ENCODE results near the gene PRKAG2. TPM values are rescaled to one million over a fixed set of nuclear protein-coding genes. Genes with fewer than 3 reads are reported as not detected.

The PRKAG2 gene
- total RNA-seq, 1 donor from 2014 or later = 20.6 TPM

- no peak for DNase-seq (ENCODE audit: low spot score, unreplicated experiment)
- no peaks in the 10 kb centered on the region for H3K36me3 Mint-ChIP-seq (ENCODE audit: insufficient read depth)
- H3K9me3 Mint-ChIP-seq (ENCODE audit: low read depth) = no peaks in the 10 kb centered on the region
- TF ChIP-seq CTCF (IDR thresholded peaks at IDR 0.05; ENCODE audit: unreplicated experiment) = no peak
- H3K27ac Mint-ChIP-seq = no peak overlapping the region
- no peak overlapping the region for H3K4me3 Mint-ChIP-seq (ENCODE audit: low read depth)
- H3K27me3 Mint-ChIP-seq = peaks cover 47% of the 10 kb centered on the region
- H3K4me1 Mint-ChIP-seq (ENCODE audit: low read depth) = peaks cover 10% of the 10 kb centered on the region
Measured at GRCh38 chr7:151833691-151834090, 43.2 kb downstream of the PRKAG2 start.

GRCh38 chr7:151833213-151833651 is 43.7 kb downstream of the PRKAG2 start:
- DNase-seq (ENCODE audit: low spot score, unreplicated experiment) = no peak
- Mint-ChIP-seq H3K27me3 (peaks cover 47% of the 10 kb centered on the region), H3K9me3 (ENCODE audit: low read depth) (no peaks in the 10 kb centered on the region), H3K36me3 (ENCODE audit: insufficient read depth) (no peaks in the 10 kb centered on the region), H3K27ac (peak overlapping the region; percentile 50), H3K4me3 (ENCODE audit: low read depth) (no peak overlapping the region), H3K4me1 (ENCODE audit: low read depth) (peaks cover 10% of the 10 kb centered on the region)
- TF ChIP-seq CTCF (IDR thresholded peaks at IDR 0.05; ENCODE audit: unreplicated experiment) = no peak

- Mint-ChIP-seq H3K4me3 (ENCODE audit: low read depth) (no peak overlapping the region), H3K9me3 (ENCODE audit: low read depth) (no peaks in the 10 kb centered on the region), H3K27ac (peak overlapping the region; percentile 50), H3K36me3 (ENCODE audit: insufficient read depth) (no peaks in the 10 kb centered on the region), H3K27me3 (peaks cover 44% of the 10 kb centered on the region), H3K4me1 (ENCODE audit: low read depth) (peaks cover 9% of the 10 kb centered on the region)
- DNase-seq (ENCODE audit: low spot score, unreplicated experiment) = no peak
- no peak for TF ChIP-seq CTCF (IDR thresholded peaks at IDR 0.05; ENCODE audit: unreplicated experiment)
Measured at GRCh38 chr7:151832656-151833055, 44.3 kb downstream of the PRKAG2 start.

GRCh38 chr7:151832138-151832537 is 44.8 kb downstream of the PRKAG2 start:
- H3K4me3 Mint-ChIP-seq (ENCODE audit: low read depth) = no peak overlapping the region
- no peak for DNase-seq (ENCODE audit: low spot score, unreplicated experiment)
- peaks cover 4% of the 10 kb centered on the region for H3K4me1 Mint-ChIP-seq (ENCODE audit: low read depth)
- peaks cover 40% of the 10 kb centered on the region for H3K27me3 Mint-ChIP-seq
- H3K9me3 Mint-ChIP-seq (ENCODE audit: low read depth) = no peaks in the 10 kb centered on the region
- H3K27ac Mint-ChIP-seq = no peak overlapping the region
- TF ChIP-seq CTCF (IDR thresholded peaks at IDR 0.05; ENCODE audit: unreplicated experiment) = no peak
- no peaks in the 10 kb centered on the region for H3K36me3 Mint-ChIP-seq (ENCODE audit: insufficient read depth)

- H3K27me3 Mint-ChIP-seq = peaks cover 38% of the 10 kb centered on the region
- H3K36me3 Mint-ChIP-seq (ENCODE audit: insufficient read depth) = no peaks in the 10 kb centered on the region
- TF ChIP-seq CTCF (IDR thresholded peaks at IDR 0.05; ENCODE audit: unreplicated experiment) = no peak
- peaks cover 1% of the 10 kb centered on the region for H3K4me1 Mint-ChIP-seq (ENCODE audit: low read depth)
- H3K27ac Mint-ChIP-seq = no peak overlapping the region
- no peak for DNase-seq (ENCODE audit: low spot score, unreplicated experiment)
- no peaks in the 10 kb centered on the region for H3K9me3 Mint-ChIP-seq (ENCODE audit: low read depth)
- no peak overlapping the region for H3K4me3 Mint-ChIP-seq (ENCODE audit: low read depth)
Measured at GRCh38 chr7:151831606-151832005, 45.3 kb downstream of the PRKAG2 start.
